ENCODE measurements around the gene IQSEC1.

DNA sequence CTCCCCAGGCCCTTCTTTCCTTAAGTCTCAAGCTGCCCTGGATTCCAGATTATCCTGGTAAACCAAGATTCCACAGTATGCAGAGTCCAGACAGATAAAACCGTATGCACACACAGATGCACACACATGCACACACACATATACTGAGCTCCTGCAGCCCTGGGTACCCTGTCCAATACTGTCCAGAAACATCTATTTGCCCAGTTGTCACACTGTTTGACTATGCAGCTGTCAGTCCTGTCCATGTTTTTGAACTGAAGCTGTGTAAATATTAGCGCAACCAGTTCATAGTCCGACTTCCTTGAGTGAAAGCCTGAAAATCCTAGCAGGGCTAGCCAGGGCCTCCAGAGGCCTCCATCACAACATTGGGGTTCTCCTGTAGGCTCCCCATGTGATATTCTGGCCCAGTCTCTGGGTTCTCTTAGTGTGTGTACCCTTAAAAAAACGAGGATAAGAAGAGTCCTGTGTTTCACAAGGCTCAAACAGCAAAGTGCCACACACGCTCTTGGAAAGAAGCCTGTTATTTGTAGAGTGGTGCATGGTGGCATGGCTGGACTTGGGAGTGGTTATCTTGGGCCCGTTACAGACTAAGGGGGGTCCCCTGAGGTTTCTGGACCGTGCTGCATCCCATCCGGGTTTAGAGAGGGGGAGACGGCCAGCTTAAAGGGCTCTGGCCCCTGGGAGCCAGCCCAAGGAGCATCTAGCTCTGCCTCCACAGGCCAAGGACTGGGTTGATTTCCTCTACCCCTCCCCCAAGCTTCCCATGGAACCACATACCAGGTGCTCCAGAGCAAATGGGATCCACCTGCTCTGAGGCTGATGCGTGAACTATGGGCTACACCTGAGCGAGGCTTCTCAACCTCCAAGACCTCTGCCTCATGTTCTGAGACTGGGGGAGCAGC, 108.3 kb downstream of the IQSEC1 start:
- TF ChIP-seq CTCF (conservative IDR thresholded peaks at IDR 0.05; ENCODE audit: low read depth, low read length) (no peak), EZH2 (IDR thresholded peaks at IDR 0.05; ENCODE audit: borderline replicate concordance, low read depth, low read length, poor library complexity, severe bottlenecking) (no peak)

Data from A673 (cell line).